Measurements from ENCODE around the gene CALML3.

Gene CALML3

DNA sequence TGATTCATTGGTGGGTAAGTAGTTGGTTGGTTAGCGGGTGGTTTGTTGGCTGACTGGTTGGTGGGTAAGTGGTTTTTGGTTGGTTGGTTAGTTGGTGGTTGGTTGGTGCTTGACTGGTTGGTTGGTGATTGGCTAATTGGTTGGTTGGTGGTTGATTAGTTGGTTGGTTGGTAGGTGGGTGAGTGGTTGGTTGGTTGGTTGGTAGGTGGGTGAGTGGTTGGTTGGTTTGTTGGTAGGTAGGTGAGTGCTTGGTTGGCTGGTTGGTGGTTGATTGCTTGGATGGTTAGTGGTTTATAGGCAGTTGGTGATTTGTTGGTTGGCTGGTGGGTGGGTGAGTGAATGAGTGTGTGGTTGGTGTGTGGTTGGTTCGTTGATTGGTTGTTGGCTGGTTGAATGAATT, 44.2 kb downstream of the CALML3 start:
- peaks cover 0 to 9% of the 10 kb centered on the region in 2 donors for H3K9me3 Mint-ChIP-seq
- DNase-seq (no peak), ATAC-seq (replicated peaks) (no peak)
- no peak overlapping the region for H3K27ac Mint-ChIP-seq
- H3K4me3 Mint-ChIP-seq, result no peak overlapping the region
- peaks cover 11 to 35% of the 10 kb centered on the region in 2 donors for H3K27me3 Mint-ChIP-seq
- no peaks in the 10 kb centered on the region for H3K36me3 Mint-ChIP-seq (ENCODE audit: insufficient read depth)
- H3K4me1 Mint-ChIP-seq (ENCODE audit: low read depth in 2 of 2), result peaks cover 0 to 15% of the 10 kb centered on the region in 2 donors

DNA sequence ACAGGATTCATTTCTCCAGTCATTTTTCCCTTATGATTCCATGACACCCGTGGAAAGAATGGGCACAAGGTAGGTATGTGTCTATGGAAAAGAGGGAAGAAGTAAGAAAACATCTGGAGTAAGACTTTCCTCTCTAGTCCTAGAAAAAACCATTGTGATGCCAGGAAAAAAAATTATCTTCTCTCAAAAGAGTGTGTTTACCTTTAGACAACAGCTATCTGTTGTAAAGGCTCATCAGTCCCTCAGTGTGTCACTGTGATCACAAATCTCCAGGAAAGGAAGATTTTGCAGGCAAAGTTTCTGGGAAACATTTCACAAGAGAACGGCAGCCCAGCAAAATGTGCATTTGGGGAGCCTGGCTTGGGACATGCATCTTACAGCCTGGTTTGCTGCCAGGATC, 44.8 kb downstream of the CALML3 start:
- ATAC-seq (replicated peaks), result no peak
- H3K27ac Mint-ChIP-seq, result no peak overlapping the region
- H3K4me1 Mint-ChIP-seq (ENCODE audit: low read depth in 2 of 2), result peaks cover 0 to 9% of the 10 kb centered on the region in 2 donors
- H3K36me3 Mint-ChIP-seq (ENCODE audit: insufficient read depth), result no peaks in the 10 kb centered on the region
- DNase-seq, result no peak
- H3K27me3 Mint-ChIP-seq, result peaks cover 5 to 31% of the 10 kb centered on the region in 2 donors
- H3K9me3 Mint-ChIP-seq, result peaks cover 0 to 9% of the 10 kb centered on the region in 2 donors
- H3K4me3 Mint-ChIP-seq, result no peak overlapping the region

DNA sequence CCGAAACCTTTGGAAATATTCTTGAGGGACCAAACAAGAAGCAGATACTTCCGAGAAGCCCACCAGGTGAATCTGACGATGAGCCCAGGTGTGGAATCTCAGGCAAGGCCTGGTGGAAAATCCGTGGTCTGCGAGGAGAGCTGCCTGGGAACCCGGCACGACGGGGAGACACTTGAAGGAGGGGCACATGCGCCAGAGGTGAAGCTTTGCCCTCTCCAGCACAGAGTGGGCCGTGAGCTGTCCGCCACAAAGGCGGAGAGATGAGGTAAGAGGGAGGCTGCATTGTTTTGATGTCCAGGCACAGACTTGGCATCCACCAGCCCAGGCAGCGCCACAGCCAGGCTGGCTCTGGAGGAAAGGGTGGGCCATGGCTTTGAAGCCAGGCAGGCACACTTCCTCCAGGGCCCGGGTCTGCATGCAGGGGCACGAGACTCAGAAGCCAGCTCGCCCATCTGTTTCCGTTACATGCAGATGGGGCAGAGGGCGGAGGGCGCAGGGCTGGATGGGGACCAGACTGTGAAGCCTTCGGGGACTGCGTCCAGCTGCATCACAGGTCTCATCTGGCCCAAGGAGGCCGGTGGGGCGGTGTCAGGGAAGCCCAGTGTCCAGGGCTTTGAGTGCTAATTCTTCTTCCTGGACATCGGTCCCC, 45.4 kb downstream of the CALML3 start:
- H3K27me3 Mint-ChIP-seq, result peaks cover 1 to 31% of the 10 kb centered on the region in 2 donors
- H3K36me3 Mint-ChIP-seq (ENCODE audit: insufficient read depth), result no peaks in the 10 kb centered on the region
- H3K9me3 Mint-ChIP-seq, result peaks cover 0 to 9% of the 10 kb centered on the region in 2 donors
- DNase-seq (no peak), ATAC-seq (replicated peaks) (no peak)
- H3K4me3 Mint-ChIP-seq, result no peak overlapping the region
- H3K4me1 Mint-ChIP-seq (ENCODE audit: low read depth in 2 of 2), result peaks cover 0 to 3% of the 10 kb centered on the region in 2 donors
- H3K27ac Mint-ChIP-seq, result no peak overlapping the region

DNA sequence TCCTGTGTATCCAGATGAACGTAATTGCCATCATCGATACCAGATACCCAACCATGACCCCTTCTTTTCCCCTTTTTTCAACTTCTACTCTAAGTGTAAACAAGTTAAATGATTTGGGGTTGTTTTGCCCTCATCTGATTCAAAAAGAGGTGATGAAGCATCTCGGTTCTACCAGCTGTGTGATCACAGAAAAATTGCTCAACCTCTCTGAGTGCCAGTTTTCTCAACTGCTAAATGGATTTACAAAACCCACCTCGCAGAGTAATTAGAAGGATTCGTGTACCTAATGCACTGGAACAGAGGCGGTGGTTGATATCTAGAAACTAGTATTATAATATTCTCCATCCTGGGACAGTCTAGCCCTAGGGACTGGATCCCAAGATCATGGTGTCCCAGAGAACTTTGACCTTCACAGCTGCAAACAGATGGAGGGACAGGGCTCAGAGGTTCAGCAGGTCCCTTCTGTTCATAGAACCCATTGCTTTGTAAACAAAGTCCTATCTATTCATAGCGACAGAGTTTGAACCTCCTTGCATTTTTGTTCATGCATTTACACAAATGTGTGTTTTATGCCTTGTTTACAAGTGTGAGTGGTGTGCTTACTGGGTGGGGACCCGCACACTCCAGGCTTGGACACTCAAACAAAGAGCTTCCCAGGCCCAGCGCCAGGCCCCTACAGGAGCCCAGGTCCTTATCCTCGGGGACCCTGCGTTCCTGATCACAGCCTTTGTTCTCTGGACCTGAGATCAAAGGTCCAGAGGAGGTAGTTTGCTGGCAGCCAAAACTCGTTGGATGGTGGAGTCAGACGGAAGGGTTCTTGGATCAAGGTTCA, 46.4 kb downstream of the CALML3 start:
- Mint-ChIP-seq H3K27me3 (peaks cover 0 to 27% of the 10 kb centered on the region in 2 donors), H3K9me3 (peaks cover 0 to 9% of the 10 kb centered on the region in 2 donors), H3K27ac (no peak overlapping the region), H3K4me3 (no peak overlapping the region), H3K36me3 (ENCODE audit: insufficient read depth) (no peaks in the 10 kb centered on the region), H3K4me1 (ENCODE audit: low read depth in 2 of 2) (peaks cover 0 to 2% of the 10 kb centered on the region in 2 donors)
- no peak for DNase-seq
- ATAC-seq (replicated peaks), result no peak

DNA sequence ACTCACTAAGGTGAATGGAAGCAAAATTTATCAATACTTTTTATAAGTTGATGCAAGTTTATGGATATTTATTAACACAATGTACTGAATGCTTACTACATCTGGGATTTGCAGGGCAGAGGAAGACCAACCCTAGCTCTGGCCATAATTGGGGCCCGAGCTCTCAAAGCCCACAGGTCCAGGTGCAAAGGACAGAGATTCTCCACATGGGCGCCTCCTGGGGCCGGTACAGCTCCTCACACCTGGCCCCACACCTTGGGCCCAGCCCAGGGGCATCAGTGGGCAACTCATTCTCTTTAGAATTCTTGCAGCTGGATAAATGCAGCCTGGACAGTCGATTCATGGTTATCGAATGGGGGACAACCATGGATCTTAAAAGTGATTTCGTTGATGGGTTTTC, 47.1 kb downstream of the CALML3 start:
- peaks cover 0 to 2% of the 10 kb centered on the region in 2 donors for H3K4me1 Mint-ChIP-seq (ENCODE audit: low read depth in 2 of 2)
- no peaks in the 10 kb centered on the region for H3K36me3 Mint-ChIP-seq (ENCODE audit: insufficient read depth)
- no peak overlapping the region for H3K27ac Mint-ChIP-seq
- no peak overlapping the region for H3K4me3 Mint-ChIP-seq
- DNase-seq, result no peak
- no peak for ATAC-seq (replicated peaks)
- H3K27me3 Mint-ChIP-seq, result peaks cover 0 to 21% of the 10 kb centered on the region in 2 donors
- peaks cover 0 to 9% of the 10 kb centered on the region in 2 donors for H3K9me3 Mint-ChIP-seq

DNA sequence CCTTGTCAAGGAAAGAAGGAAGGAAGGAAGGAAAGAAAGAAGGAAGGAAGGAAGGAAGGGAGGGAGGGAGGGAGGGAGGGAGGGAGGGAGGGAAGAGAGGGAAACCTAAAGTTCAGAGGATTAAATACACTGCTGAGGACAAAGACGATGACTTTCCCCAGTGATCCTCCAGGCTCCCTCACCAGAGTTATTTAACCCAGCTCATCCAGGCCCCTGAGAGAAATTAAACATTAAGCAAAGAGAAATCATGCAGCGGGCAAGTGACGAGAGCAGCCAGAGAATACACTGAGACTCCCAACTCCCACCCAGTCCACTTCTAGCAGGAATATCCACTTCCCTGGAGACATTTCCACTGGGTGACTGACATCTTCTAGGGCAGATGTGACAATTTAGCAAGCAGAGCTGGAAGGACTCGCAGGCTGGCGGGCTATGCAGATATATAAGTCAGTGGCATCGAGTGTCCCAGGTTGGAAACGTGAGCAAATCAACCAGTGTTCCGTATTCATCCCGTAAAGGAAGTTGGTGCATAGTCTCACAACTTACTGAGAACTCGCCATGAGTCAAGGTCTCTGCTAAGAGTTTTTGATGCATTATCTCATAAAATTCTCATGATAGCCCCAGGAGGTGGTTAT, 48.7 kb downstream of the CALML3 start:
- H3K27me3 Mint-ChIP-seq, result peaks cover 0 to 19% of the 10 kb centered on the region in 2 donors
- no peak for ATAC-seq (replicated peaks)
- no peak overlapping the region for H3K27ac Mint-ChIP-seq
- H3K9me3 Mint-ChIP-seq, result peaks cover 0 to 9% of the 10 kb centered on the region in 2 donors
- no peak for DNase-seq
- no peaks in the 10 kb centered on the region for H3K36me3 Mint-ChIP-seq (ENCODE audit: insufficient read depth)
- H3K4me3 Mint-ChIP-seq, result no peak overlapping the region
- peaks cover 0 to 2% of the 10 kb centered on the region in 2 donors for H3K4me1 Mint-ChIP-seq (ENCODE audit: low read depth in 2 of 2)

DNA sequence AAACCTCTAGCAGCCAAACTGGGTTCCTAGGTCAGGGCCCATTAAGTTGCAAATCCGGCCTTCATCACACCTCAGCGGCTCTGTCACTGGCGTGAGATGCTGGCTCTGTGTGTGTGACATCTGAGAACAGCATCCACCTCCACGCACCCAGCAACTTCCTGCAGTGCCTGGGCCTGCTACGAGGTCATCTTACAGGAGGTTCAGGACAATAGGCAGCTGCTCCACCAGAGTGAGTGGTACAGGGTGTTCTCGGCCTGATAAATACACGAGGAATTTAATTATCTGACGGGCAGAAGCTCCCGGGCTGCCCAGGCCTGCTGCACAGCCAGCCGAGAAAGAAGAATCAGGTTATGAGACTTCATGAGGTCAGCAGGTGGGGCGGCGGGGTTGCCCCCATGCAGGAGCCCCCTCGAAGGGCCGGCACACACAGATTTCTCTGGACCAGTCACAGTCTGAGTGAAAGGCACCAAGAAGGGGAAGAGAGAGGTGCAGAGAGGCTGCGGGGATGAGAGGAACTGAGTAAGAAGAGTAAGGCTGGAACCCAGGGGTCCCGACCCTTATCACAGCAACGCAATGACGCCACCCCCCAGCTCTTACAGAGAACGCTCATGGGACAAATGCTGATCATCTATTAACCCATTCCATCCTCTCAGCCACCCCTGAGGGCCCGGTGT, 49.3 kb downstream of the CALML3 start:
- no peak overlapping the region for H3K27ac Mint-ChIP-seq

DNA sequence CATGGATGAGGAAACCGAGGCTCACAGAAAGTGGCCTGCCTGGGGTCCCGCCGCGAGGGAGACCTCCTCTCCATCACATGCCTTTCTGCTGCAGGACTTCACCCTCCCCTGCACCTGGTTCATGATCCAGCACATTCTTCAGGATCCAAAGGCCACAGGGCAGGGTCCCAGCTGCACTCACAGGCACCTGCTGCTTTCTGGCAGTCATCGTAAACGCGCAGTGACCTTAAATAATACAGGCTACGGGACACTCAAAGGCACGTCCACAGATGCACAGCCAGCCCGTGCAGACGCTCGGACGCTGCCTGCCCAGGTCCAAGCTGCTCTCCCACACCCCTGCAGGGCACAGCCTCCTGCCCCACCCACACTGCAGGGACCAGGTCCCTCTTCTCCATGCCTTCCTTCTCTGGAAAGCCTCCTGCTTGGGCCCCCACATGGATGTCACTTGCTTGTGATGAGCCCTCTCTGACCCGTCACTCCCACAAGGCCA, 49.9 kb downstream of the CALML3 start:
- DNase-seq (no peak), ATAC-seq (replicated peaks) (no peak)
- Mint-ChIP-seq H3K27me3 (peaks cover 0 to 19% of the 10 kb centered on the region in 2 donors), H3K4me1 (ENCODE audit: low read depth in 2 of 2) (no peaks in the 10 kb centered on the region), H3K9me3 (no peaks in the 10 kb centered on the region), H3K27ac (no peak overlapping the region), H3K4me3 (no peak overlapping the region), H3K36me3 (ENCODE audit: insufficient read depth) (no peaks in the 10 kb centered on the region)

More for the DNA sequence above, 49.3 kb downstream of the CALML3 start:
- H3K36me3 Mint-ChIP-seq (ENCODE audit: insufficient read depth), result no peaks in the 10 kb centered on the region
- H3K9me3 Mint-ChIP-seq, result peaks cover 0 to 4% of the 10 kb centered on the region in 2 donors
- H3K4me1 Mint-ChIP-seq (ENCODE audit: low read depth in 2 of 2), result peaks cover 0 to 2% of the 10 kb centered on the region in 2 donors
- no peak overlapping the region for H3K4me3 Mint-ChIP-seq
- peaks cover 0 to 19% of the 10 kb centered on the region in 2 donors for H3K27me3 Mint-ChIP-seq
- ATAC-seq (replicated peaks) (no peak), DNase-seq (no peak)

DNA sequence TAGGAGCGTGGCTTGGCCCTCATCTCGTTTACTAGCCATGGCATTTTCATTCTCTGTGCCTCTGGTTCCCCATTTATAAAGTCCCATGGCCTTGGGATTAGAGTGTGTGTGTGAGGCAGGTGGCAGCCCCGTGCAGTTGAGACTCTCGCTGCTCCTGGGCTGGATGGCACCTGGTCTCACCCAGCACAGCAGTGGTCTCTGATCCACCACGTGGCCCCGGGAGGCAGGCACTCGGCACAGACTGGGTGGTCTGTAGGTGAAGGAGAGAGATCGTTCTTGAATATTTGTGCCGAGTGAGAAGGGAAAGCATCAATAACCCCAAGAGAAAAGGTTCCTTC, 50.4 kb downstream of the CALML3 start:
- ATAC-seq (replicated peaks) (no peak), DNase-seq (no peak)
- no peaks in the 10 kb centered on the region for H3K4me1 Mint-ChIP-seq (ENCODE audit: low read depth in 2 of 2)
- no peak overlapping the region for H3K27ac Mint-ChIP-seq
- peaks cover 0 to 19% of the 10 kb centered on the region in 2 donors for H3K27me3 Mint-ChIP-seq
- H3K4me3 Mint-ChIP-seq, result no peak overlapping the region
- no peaks in the 10 kb centered on the region for H3K36me3 Mint-ChIP-seq (ENCODE audit: insufficient read depth)
- no peaks in the 10 kb centered on the region for H3K9me3 Mint-ChIP-seq

DNA sequence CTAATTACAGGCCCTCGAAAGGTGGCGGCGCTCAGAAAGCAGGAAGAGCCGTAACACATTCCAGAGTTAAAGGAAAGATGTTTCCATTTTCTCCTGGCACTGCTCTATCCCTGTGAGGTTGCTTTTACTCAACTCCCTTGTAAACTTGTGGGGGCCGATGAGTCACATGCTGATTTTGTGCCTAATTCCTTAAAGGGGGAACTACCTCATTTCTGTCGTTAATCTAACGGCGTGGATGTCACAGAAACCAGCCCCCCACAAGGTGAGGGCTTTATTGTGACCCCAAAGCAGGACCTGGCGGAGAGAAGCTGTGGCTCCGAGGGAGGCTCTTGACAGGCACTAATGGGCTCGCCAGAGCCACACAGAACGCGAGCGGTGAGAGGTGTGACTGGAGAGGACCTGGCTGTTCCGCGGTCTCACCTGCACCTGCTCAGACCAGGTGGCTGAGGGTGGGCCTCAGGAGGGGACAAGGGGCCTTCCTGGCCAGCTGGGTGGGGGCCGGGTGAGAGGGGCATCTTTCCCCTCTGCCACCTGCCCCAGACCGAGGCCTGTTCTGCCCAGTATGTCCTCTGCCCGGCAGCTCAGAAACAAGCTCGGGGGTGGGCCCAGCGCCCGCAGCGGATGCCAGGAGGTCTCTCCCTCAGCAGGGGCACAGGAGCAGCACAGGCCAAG, 50.9 kb downstream of the CALML3 start:
- no peak overlapping the region for H3K4me3 Mint-ChIP-seq
- no peak for DNase-seq
- H3K9me3 Mint-ChIP-seq, result no peaks in the 10 kb centered on the region
- H3K27me3 Mint-ChIP-seq, result peaks cover 0 to 20% of the 10 kb centered on the region in 2 donors
- ATAC-seq (replicated peaks), result no peak
- no peaks in the 10 kb centered on the region for H3K36me3 Mint-ChIP-seq (ENCODE audit: insufficient read depth)
- peak overlapping the region in 1 of 2 donors; percentile 19 for H3K27ac Mint-ChIP-seq
- no peaks in the 10 kb centered on the region for H3K4me1 Mint-ChIP-seq (ENCODE audit: low read depth in 2 of 2)

DNA sequence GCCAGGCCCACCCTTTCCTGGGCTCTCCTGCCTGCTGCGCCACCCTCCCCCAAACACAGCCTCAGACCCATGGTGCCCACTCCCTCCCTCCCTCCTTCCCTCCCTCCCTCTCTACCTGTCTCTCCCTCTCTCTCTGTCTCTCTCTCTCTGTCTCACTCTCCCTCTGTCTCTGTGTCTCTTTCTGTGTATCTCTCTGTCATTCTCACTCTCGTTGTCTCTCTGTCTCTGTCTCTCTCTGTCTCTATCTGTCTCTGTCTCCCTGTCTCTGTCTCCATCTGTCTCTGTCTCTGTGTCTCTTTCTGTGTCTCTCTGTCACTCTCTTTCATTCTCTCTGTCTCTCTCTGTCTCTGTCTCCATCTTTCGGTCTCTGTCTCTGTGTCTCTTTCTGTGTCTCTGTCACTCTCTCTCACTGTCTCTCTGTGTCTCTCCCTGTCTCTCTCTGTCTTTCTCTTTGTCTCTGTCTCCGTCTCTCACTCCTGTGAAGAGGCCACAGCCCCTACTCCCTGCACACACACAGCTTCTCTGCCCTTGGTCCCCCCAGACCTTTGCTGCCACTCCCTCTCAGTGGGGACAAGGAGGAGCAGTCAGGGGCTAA, 51.5 kb downstream of the CALML3 start:
- Mint-ChIP-seq H3K4me3 (no peak overlapping the region), H3K9me3 (no peaks in the 10 kb centered on the region), H3K36me3 (ENCODE audit: insufficient read depth) (no peaks in the 10 kb centered on the region), H3K27me3 (peaks cover 0 to 26% of the 10 kb centered on the region in 2 donors), H3K27ac (peak overlapping the region in 1 of 2 donors; percentile 19), H3K4me1 (ENCODE audit: low read depth in 2 of 2) (no peaks in the 10 kb centered on the region)
- ATAC-seq (replicated peaks) (no peak), DNase-seq (no peak)
